GM19467 (cell line): ENCODE results near the gene ARHGEF28.

Experiments used
- ATAC-seq: cut with Tn5 transposase; IDR thresholded peaks from one replicate; pipeline ENCODE4 v1.9.1; 2021; ENCODE audit warnings: mild to moderate bottlenecking, moderate library complexity; ENCODE audit not compliant: unreplicated experiment

ARHGEF28 gene

DNA sequence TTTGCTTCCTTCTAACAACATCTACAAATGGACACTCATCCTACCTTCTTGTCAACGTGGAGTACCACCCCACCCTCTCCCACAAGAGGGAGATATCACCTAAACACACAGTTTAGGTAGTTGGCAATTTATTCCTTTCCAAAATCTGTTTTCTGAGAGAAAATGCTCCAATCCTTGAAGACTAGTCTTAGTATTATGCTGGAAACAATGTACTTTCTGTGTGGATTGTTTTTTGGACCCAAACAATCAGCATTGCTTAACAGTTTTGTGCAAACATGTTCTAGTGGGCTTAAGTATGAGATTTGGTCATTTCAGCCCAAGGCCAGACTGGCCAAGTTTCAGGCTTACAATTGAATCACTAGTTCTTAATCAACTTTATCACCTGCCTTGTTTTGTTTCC lies 359.1 kb downstream of the ARHGEF28 start:
- ATAC-seq, result no peak

DNA sequence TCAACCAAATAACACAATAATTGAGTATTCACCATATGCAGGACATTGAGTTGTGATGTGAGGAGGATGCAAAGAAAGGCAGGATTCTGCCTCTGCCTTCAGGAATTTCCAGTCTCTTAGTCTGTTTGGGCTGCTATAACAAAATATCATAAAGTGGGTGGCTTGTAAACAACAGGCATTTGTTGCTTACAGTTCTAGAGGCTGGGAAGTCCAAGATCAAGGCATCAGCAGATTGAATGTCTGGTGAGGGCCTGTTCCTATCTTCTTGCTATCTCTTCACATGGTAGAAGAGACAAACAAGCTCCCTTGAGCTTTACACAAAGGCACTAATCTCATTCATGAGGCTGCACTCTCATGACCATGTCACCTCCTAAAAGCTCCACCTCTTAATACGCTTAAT lies 360.7 kb downstream of the ARHGEF28 start:
- no peak for ATAC-seq

DNA sequence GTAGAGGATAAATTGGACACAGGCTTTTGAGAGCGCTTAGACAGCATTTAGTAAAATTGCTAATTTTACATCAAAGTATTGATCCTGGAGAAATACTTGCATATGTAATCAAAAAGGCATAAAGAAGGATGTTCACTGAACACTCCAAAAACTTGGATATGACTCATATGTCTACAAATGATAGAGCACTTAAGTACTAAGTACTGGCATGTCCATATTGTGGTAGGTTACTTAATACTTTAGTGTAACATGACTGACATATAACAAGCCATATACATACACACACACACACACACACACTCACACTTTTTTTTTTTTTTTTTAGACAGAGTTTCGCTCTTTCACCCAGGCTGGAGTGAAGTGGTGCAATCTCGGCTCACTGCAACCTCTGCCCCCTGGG lies 361.9 kb downstream of the ARHGEF28 start:
- no peak for ATAC-seq

GRCh38 chr5:73989956-73990355 lies 364.0 kb downstream of the ARHGEF28 start:
- ATAC-seq, result no peak
